Suprapubic skin (tissue), 4 donors: ENCODE measurements around the gene ARID1B.

Experiments
- EP300 ChIP-seq: sonication (generic); formaldehyde crosslinking; IDR thresholded peaks from one replicate; pipeline ENCODE4 v1.6.1; 2017; ENCODE audit warnings: antibody characterized with exemption
- POLR2A ChIP-seq, 2 donors: fragments of 450-650 bp; IDR thresholded peaks; one replicate each; pipeline ENCODE4 v1.6.1; 2017; ENCODE audit warnings: antibody characterized with exemption in 2 of 2, mild to moderate bottlenecking in 2 of 2, moderate library complexity in 2 of 2
- POLR2AphosphoS5 ChIP-seq, 3 donors: sonication (generic); formaldehyde crosslinking; IDR thresholded peaks; one replicate each; pipeline ENCODE4 v1.6.1; 2017; ENCODE audit warnings: antibody characterized with exemption in 3 of 3
- TF ChIP-seq, protein P1 (sequence below), 2 donors: fragments of 200-600 bp in 1 of 2; fragments of 450-650 bp in 1 of 2; sonication (generic) in 1 of 2; IDR thresholded peaks; one replicate each; pipeline ENCODE4 v1.5.1; 2016 to 2019; ENCODE audit warnings: antibody characterized with exemption in 2 of 2, mild to moderate bottlenecking in 1 of 2, moderate library complexity in 1 of 2

DNA sequence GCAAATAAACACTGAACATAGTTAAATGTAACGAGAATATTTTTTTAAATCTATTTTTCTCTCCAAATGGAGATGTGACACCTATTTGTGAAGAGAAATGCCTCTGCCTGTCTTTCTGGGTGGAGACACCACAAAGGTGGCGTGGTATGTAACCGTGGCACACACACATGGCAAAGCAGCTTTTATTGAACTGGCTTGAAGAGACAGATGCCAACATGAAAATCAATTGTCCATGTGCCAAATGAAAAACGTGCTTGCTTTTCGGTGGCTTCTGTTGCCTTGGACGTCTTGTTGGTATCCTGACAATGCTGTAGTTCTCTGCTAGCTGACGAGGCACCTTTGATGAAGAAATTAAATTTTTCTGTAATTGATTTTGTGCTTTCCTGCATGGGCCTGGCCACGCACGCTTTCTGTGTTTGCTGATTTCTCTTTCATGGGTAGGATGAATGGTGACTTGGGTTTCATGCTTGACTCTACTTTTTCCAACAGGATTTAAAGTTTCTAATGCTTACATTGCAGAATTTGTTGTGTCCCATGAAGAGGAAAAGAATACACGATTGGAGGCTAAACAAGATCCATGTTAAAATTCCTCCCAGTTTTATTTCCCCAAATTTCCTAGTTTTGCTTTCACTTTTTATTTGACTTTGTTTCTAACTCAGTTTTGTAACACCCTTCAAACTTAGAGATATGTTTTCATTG, 343.5 kb downstream of the ARID1B start:
- TF ChIP-seq, protein P1, sequence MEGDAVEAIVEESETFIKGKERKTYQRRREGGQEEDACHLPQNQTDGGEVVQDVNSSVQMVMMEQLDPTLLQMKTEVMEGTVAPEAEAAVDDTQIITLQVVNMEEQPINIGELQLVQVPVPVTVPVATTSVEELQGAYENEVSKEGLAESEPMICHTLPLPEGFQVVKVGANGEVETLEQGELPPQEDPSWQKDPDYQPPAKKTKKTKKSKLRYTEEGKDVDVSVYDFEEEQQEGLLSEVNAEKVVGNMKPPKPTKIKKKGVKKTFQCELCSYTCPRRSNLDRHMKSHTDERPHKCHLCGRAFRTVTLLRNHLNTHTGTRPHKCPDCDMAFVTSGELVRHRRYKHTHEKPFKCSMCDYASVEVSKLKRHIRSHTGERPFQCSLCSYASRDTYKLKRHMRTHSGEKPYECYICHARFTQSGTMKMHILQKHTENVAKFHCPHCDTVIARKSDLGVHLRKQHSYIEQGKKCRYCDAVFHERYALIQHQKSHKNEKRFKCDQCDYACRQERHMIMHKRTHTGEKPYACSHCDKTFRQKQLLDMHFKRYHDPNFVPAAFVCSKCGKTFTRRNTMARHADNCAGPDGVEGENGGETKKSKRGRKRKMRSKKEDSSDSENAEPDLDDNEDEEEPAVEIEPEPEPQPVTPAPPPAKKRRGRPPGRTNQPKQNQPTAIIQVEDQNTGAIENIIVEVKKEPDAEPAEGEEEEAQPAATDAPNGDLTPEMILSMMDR (IDR thresholded peaks at IDR 0.05): no peak
- TF ChIP-seq POLR2A (IDR thresholded peaks at IDR 0.05) (no peak), POLR2AphosphoS5 (IDR thresholded peaks at IDR 0.05) (no peak), EP300 (no peak)
